Stimulated activated naive CD4-positive, alpha-beta T cell treated with Interleukin-2 at 50 U/mL for 16 hours (primary cell): ENCODE results near the gene FAM89A.
"Not testable (repeated sequence)": the region's sequence is repeated elsewhere in the genome, so short reads cannot be mapped to it uniquely, and the experiment has no call there.

Experiments
- DNase-seq: peaks from one replicate; lab custom pipeline; 2025; lab: John Stamatoyannopoulos, UW

The FAM89A gene

DNA sequence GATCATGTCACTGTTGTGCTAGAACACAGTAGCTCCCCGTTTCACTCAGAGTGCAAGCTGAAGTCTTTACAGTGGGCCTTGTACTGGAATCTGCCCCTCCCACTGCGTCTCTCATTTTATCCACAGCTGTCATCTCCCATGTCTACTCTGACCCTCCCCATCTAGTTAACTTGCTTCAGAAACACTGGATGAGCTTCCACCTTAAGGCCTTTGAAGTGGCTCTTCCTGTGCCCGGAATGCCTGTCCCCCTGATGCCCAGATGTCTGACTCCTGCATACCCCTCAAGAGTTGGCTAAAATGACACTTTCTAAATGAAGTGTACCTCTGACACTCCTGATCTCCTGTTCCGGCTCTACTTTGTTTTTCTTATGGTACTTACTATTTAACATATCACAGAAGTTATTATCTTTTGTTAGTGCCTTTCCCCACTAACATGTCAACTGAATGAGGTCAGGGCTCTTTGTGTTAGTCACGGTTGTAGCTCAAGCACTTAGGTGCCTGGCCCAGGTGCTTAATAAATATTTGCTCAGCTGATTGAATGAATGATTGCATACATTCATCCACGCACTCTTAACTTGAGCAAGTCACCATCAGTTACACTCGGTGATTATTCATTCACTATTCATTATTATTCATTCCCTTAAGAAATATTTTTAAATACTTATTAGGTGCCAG is 47.8 kb downstream of the FAM89A start:
- no peak for DNase-seq

DNA sequence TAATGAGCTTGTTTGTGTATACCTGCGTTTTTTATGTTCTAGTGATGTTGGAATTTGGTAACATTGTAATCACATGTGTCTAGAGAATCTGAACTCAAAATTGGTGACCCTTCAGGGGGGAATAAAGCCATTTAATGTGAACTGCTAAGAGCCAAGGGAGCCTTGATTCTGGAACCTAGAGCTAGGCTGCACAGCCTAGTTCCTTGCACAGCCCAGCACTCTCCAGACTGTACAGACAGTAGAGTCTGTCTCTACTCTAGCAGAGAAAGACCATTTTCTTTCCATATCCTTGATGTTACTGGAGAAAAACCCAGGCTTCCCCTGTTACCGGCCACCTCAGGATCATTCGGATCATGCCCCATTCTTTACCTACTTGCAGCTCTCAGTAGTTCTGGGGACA is 52.6 kb downstream of the FAM89A start:
- DNase-seq, result no peak

DNA sequence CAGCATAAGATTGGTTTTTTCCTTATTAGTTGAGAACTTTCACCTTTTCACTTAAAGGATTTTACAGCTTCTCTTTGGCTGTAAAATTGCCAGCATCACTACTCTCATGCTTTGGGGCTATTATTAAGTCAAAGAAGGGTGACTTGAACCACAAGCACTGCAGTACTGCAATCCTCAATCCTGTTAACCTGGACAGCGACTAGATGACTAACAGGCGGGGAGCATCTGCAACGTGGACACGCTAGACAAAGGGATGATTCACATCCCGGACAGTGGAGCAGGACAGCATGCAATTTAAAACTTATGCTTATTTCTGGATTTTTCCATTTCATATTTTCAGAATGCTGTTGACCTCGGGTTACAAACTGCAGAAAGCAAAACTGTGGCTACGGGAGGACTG is 53.1 kb downstream of the FAM89A start:
- no peak for DNase-seq

DNA sequence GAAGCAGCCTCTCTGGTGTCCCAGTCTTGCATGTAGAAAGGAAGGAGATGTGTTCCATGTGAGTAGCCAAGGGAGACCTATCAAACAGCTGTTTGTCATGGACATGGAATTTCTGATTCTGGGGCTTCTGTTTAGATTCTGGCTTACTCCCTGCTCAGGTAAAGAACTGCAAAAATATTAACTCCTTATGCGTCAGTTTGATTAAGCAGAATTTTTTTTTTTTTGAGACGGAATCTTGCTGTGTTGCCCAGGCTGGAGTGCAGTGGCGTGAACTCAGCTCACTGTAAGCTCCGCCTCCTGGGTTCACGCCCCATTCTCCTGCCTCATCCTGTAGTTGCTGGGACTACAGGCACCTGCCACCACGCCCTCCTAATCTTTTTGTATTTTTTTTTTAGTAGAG is 54.3 kb downstream of the FAM89A start:
- DNase-seq, result no peak

DNA sequence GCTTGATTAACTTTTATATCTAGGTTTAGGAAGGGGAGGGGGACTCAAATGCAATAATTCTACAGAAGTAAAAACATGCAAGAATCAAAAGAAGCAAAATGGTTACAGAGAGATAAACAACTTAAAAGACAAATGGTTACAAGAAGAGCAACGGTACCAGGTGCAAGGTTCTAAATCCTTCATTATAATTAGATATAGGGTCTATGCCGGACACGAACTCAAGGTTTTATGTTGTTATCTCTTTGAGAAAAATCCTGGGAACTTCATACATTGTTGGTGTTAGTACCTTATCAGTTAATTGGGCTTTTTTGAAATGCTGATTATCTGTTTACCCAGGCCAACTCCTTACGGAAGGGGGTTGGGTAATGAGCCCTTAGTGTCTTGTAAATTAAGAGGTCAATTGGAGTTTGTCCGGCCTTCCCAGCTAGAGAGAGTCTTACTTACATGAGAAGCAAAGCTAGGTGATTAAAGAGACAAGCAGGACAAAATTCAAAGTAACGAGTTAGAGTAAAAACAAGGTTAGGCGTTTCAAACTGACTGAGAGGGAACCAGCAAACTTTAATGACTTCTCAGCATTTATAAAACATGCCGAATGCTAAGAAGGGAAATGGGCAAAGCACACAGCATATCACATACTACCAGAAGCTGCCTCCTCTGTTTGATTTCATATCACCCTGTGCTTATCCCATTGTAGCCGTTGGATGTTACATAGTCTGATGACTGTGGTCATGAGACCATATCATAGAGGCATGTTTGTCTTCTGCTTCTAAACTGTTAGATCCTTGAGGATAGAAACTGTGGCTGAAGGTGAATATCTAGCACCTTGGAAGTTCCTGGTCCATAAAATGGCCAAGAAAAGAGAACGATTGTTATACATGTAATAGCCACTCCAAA is 55.2 kb downstream of the FAM89A start:
- DNase-seq, result not testable (repeated sequence)

DNA sequence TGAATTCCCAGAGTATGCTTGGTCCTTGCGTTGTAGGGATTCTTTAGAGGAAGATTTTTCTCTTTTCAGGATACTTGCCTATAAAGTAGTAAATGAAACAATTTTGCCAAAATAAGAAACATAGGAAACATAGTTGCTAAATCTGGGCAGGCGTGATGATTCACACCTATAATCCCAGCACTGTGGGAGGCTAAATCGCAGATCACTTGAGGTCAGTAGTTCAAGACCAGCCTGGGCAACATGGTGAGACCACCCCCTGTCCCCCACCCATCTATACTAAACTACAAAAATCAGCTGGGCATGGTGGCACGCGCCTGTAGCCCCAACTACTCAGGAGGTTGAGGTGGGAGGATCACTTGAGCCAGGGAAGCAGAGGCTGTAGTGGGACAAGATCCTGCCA is 56.2 kb downstream of the FAM89A start:
- no peak for DNase-seq

DNA sequence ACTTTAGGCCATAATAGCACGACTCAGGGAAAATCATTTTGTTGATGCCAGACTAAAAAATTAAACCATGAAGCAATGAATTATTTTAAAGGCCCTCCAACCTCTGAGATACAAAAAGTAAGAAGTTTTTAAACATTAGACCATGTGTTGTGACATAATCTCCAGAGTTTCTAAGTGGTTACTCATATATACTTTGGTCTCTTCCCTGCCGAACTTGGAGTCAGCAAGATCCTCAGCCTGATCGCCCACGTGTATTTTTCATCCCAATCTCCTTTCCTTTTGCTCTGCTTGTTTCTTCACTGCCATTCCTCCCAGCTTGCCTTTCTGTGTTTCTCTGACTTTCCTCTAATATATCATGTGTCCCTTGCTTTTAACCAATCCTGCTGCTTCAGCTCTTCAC is 57.4 kb downstream of the FAM89A start:
- no peak for DNase-seq

DNA sequence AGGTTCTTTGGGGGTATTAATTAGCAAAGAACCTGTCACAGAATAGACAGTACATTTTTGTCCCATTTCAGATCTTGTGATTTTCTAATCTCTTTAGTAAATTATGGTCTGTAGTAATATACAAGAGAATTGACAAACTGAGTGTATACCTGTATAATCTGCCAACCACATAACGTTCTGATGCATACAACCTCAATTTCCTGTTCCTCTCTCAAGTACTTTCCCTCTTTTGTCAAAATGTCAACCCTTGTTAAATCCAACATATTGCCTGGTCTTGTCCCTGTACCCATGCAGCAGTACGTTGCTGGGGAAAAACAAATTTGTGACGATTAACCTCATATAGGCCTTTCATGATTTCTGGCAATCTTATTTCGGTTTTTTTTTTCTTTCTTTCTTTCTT is 60.1 kb downstream of the FAM89A start:
- no peak for DNase-seq

DNA sequence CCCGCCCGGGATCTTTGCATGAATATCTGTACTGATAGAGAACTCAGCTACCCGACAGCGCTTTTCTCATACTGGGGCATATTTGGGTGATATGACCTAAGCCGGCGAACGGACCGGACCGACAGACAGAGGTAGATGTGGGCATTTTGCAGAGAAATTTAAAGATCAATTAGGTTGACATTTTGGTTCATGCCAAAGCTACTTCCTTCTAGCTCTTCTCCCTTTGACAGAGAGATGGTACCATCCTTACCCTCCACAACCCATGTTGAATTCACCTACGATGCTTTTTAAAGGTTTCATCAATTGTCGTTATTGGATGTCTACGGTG is 60.7 kb downstream of the FAM89A start:
- no peak for DNase-seq

DNA sequence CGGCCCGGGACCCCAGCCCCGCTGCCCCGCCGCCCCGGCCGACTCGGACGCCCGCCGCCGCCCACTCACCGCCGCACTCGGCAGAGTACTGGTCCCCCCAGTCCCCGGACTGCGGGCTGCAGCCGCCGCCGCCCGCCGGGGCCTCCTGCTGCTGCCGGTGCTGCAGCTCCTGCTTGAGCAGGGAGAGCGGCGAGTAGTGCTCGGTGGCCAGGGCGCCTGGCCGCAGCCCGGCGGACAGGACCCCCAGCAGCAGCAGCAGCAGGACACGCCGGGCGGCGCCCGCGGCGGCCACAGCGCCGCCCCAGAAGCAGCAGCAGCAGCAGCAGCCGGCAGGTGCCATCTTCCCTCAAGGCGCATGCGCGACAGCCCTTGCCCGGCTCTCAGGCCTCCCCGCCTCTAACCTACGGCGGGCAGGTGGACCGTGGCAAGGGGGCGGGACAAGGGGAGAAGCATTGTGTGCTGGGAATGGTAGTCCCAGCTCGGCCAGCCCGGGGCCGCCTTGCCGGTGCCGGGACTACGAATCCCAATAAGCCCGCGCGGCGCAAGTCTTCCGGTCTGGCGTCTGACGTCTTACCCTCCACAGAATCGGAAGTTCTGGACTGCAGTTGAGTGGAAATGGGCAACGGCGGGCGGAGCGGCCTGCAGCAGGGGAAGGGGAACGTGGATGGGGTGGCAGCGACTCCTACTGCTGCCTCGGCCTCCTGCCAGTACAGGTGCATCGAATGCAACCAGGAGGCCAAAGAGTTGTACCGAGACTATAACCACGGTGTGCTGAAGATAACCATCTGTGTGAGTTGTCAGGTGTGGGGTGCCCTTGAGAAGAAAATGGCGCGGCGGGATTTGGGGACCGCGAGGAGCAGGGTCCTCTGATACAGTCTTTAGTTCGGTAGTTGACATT is 61.3 kb downstream of the FAM89A start, which contains the start of the genes ARV1 and TTC13:
ARV1 (plus strand) TSS at position 604 of the 898 bp plus-strand sequence; CDS start at position 616, 12 bp downstream.
TTC13 (minus strand) TSS at position 371 of the 898 bp plus-strand sequence; CDS start at position 340, 31 bp downstream.
- DNase-seq, result peak; percentile 98

DNA sequence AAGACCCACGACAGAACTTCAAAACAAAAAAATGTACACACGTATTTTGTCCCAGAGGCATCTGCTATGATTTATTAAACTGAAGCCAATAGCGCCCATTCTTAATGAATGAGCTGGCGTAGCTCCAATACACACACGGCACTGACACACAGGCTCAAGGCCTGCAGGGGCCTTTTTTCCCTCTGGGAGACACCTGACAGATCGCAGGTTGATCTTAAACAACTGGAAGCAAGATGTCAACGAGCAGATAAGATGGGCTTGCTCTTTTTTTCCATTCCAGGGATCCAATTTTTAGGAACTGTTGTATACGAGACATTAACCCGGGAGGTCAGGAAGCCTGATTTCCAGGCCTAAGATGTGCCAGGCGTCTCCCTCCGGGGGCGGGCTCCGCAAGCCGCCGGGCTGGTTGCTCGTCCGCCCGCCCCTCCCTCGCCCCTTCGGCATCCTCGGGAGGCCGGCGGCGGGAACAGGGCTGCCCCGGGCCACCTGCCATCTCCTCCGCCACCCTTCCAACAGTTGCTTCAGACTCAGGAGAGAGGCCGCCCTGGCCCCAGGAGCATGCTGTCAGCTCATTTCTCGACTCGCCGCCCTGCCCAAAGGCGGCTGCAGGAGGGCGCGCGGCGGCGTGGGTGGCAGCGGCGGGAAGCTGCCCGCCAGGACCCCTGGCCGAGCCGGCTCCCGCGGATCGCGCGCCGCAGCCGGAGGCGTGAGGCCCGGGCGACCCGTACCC is 62.1 kb downstream of the FAM89A start:
- peak; percentile 7 for DNase-seq

DNA sequence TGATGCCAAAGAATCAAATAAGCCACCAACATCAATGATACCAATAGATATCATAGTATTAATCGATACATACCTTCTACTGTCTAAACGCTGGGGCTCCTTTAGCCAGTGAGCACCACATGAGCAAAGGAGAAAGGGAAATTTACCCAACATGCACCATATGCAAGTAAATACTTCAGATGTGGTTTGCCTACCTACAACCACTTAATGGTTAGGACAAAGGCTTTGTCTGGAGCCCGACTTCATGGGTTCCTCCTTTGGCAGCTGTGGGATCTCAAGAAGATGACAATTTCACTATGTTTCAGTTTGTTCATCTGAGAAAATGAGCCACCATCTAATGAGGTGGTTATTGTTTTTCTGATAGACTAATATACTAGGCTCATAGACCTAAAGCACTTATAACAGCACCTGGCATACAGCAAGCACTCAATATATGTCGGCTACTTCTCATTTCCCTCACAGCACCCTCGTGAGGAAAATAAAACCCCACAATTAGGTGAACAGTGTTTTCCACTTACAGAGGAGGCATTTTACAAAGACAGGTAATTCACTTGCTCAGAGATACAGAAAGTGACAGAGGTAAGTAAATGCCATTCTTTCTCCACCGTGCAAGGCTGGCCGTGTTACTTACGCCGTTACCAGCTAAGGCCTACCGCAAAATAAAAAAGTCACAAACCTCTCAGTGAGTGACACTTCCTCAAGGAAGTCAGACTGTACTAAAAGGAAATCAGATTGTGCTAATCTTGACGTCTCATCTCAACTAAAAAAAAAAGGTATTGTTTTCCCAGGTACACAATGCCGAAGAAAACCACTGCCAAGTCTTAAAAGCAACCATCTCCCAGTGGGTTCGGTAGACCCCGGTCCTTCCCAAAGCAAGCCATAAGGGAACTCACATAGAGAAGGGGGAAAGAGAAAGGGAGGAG is 63.0 kb downstream of the FAM89A start:
- DNase-seq, result peak; percentile 14

DNA sequence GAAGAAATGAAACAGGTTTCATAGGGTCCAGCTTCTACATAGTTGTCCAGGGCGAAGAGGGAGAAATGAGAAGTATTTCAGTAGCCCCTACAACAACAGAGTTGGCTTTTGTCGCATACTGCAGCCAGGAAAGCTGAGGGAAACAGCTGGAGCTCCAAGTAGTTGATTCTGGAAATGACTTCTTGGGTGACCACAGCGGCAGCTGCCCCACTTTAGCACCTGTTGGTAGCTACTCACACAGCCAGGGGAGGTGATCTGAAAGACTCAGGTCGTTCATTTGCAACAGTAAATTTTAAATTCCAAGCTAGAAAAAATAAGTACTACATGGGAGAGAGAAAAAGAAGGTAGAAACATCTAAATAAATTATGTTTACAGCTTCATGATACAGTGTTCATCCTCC is 63.7 kb downstream of the FAM89A start:
- DNase-seq, result no peak

DNA sequence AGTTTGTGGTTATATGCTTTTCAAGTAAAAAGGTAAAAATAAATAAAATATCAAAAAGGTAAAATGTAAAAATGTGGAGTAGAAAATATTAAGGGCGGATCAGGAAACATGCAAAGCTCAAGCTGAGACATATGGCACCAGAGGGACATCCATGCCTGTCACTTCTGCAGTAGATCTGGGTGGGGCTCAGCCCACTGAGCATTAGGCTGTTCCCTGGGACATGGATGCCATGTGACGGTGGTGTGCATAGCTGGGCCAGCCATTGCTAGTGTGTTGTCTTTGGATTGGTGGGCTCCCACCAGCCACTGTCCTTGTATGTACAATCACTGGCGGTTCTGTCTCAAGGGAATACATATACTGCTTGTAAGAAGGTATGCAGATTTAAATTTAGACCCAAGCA is 64.4 kb downstream of the FAM89A start:
- DNase-seq, result no peak

DNA sequence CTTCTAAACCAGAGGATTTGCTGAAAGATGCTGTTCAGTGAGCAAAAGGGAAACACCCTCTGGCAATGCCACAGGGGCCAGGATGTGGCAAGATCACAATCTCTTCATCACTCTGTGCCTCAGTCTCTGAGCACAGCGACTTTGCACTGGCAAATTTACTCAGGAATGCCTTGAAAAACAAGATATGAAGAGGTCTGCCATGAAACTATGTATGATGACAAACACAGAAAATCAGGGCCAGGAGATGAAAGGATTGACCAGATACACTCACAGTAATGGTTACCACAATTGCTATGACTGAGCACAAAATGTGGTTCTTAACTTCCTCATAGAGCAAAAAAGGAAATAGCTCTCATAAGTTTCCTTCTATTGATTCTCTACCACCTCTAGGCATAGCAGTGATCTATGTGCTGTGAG is 67.2 kb downstream of the FAM89A start:
- peak; percentile 44 for DNase-seq

DNA sequence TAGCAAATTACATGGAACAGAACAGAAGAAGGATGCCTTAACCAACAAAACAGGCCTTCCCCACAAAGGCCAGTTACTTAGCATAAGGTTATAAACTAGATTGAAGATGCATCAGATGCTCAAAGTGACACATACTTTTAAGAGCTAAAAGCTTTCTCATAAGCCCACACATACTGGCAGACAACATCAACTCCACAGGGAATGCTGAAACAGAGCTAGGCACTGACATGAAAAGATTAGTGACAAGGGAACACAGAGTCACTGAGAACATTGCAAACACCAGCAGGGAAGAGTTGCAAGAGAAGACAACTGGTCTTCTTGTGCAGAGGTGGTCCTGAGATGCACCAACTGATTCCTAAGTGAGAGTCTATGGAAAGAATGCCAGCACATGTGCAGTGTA is 68.3 kb downstream of the FAM89A start:
- DNase-seq, result no peak

DNA sequence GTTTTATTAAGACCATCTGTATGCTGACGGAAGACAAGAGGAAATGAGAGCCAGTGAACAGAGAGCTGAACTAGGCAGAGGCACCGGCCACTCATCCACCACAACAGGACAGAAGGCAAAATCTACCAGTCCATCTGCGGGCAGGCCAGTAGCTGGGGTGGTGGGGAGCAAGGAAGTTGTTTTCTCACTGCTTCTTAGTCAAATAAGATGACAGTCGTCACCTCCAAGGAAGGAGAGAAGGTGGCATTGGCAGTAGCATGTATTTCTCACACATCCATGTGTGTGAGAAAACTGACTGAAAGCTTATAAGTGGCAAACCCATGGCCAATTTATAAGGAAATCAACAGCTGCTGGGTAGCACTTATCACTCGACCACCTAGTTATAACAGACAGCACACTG is 69.6 kb downstream of the FAM89A start:
- DNase-seq, result no peak
